Testis (tissue), 3 donors: ENCODE results near the gene FHOD1. TPM values are rescaled to one million over a fixed set of nuclear protein-coding genes. Genes with fewer than 3 reads are reported as not detected.

Source experiments
- DNase-seq: peaks from one replicate; pipeline ENCODE4 v3.0.0-alpha.2; 2019
- H3K27ac ChIP-seq, 2 donors: fragments of 200-600 bp; sonication (generic); one replicate each; pipeline ENCODE4 v1.5.1; 2019
- H3K27me3 ChIP-seq: fragments of 200-600 bp; sonication (generic); one replicate; pipeline ENCODE4 v1.5.1; 2019
- H3K36me3 ChIP-seq: fragments of 200-600 bp; sonication (generic); one replicate; pipeline ENCODE4 v1.5.1; 2017; ENCODE audit warnings: low read depth; ENCODE audit errors: missing control alignments
- H3K4me1 ChIP-seq: fragments of 200-600 bp; sonication (generic); one replicate; pipeline ENCODE4 v1.5.1; 2019
- H3K4me3 ChIP-seq, 2 donors: fragments of 200-600 bp; sonication (generic); one replicate each; pipeline ENCODE4 v1.5.1; 2017 to 2019
- H3K9me3 ChIP-seq: fragments of 200-600 bp; sonication (generic); one replicate; pipeline ENCODE4 v1.5.1; 2017
- POLR2A ChIP-seq: fragments of 450-650 bp; IDR thresholded peaks from one replicate; pipeline ENCODE4 v1.6.1; 2017; ENCODE audit warnings: antibody characterized with exemption, mild to moderate bottlenecking, moderate library complexity
- WGBS, 2 donors: methylation state at CpG; one replicate each; pipeline ENCODE4 v1.1.5; 2018; 5-methylcytosine and 5-hydroxymethylcytosine counted together
- intact Hi-C: fragments of 100-400 bp; cut with DNase I; formaldehyde crosslinking; loops from one replicate; pipeline ENCODE4 v1.15.1; 2023; ENCODE audit warnings: low total_unique reads
- polyA plus RNA-seq: library from polyadenylated mRNA; stranded (reverse); fragments of 350-450 nt; fragmentation: Illumina TruSeq; extraction: RNeasy Lipid Tissue Mini Kit (QIAGEN cat#74804); gene quantifications from one replicate; pipeline ENCODE4 v1.2.3, GENCODE V29; 2014; ENCODE audit warnings: low read depth, low replicate concordance; ENCODE audit not compliant: insufficient read depth
- total RNA-seq, 2 donors: library from RNA; depleted of rRNA; stranded (reverse); fragments of >200 nt; gene quantifications; one replicate each; pipeline ENCODE4 v1.2.3, GENCODE V29; 2016
- TF ChIP-seq, protein P1 (sequence below), 3 experiments: fragments of 450-650 bp in 2 of 3; fragments of 200-600 bp in 1 of 3; sonication (generic) in 1 of 3; IDR thresholded peaks; one replicate each; pipeline ENCODE4 v1.5.1; 2016 to 2019; ENCODE audit warnings: antibody characterized with exemption in 3 of 3, mild to moderate bottlenecking in 2 of 3, moderate library complexity in 1 of 3

Gene FHOD1
- total and polyA plus RNA-seq, 3 donors from 2014 or later, result 17.0 to 40.0 (median 28.8) TPM

DNA sequence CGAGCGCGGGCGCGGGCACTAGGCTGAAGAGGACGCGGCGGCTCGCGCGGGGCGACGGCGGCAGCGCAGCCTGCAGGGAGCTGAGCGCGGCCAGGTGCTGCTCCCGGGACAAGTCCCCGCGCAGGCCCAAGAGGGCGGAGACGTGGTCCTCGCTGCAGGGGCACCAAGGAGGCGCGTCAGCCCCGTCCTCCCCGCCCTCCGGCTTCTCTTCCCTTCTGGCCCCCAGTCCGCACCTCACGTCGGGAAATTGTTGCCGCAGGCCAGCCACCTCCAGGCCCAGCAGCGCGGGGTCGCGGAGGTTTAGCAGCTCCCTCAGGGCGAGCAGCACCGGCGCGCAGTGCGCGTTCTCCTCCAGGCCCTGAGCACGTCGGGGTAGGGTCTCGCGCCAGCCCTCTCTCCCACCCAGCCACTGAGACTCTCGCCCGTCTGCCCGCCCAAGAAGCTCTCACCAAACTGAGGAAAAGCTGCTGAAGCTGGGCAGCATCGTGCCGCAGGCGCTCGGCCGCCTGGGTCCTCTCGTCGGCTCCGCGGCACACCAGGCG is 62.8 kb downstream of the FHOD1 start:
- no peak for DNase-seq
- TF ChIP-seq, protein P1, sequence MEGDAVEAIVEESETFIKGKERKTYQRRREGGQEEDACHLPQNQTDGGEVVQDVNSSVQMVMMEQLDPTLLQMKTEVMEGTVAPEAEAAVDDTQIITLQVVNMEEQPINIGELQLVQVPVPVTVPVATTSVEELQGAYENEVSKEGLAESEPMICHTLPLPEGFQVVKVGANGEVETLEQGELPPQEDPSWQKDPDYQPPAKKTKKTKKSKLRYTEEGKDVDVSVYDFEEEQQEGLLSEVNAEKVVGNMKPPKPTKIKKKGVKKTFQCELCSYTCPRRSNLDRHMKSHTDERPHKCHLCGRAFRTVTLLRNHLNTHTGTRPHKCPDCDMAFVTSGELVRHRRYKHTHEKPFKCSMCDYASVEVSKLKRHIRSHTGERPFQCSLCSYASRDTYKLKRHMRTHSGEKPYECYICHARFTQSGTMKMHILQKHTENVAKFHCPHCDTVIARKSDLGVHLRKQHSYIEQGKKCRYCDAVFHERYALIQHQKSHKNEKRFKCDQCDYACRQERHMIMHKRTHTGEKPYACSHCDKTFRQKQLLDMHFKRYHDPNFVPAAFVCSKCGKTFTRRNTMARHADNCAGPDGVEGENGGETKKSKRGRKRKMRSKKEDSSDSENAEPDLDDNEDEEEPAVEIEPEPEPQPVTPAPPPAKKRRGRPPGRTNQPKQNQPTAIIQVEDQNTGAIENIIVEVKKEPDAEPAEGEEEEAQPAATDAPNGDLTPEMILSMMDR (IDR thresholded peaks at IDR 0.05), result no peak
- no peak for TF ChIP-seq POLR2A
- intact Hi-C loops, result no loop called here

DNA sequence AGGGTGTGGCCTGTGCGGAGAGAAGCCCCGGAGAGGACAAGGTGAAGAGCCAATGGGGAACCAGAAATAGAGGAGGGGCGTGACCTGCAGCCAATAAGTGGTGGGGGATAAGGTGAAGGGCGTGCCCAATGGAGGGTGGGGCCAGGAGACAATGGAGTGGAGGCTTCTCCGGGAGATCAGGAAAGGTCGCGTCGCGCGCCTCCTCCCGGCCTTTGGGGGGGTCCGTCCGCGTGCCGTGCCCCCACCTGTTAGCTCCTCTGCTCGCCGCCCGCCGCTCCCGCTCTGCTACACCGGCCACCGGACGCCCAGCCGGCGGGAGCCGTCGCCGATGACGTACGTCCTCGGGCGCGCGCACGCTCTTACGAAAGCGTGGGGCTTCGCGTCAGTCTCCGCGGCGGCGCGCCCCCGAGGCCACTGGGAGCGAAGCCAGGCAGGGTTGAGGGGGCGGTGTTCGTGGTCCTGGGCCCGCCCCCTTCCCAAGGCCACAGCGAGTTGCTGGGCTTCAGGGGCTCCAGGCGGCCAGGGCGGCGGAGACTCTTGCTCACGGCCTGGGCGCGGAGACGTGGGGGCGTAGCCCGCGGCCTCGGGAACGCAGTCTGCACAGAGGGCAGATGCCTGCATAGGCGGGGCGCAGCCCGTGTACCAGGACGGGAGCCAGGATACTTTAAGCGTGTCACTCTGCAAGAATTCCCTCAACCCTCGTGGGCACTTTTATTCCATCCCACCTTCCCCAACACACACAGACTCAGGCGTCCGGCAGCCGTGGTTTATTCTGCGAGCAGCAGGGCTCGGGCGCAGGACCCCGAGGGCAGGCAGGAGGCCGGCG is 63.4 kb downstream of the FHOD1 start, which contains the start of gene MATCAP1:
TSS of gene MATCAP1 (minus strand) at position 337 of the 826 bp plus-strand sequence. CDS start 3,353 bp downstream, outside the sequence.
- no peaks in the 10 kb centered on the region for H3K36me3 ChIP-seq
- no peaks in the 10 kb centered on the region for H3K27me3 ChIP-seq
- no peaks in the 10 kb centered on the region for H3K9me3 ChIP-seq
- 0% methylated on average over 4 to 58 of the region's 77 CpGs for WGBS, 2 donors
- peak; percentile 98 for DNase-seq
- TF ChIP-seq, protein P1 (IDR thresholded peaks at IDR 0.05), result no peak
- TF ChIP-seq POLR2A, result no peak
- peak within 1 kb of the TSS; percentile 98 to 99 for H3K27ac ChIP-seq
- peaks cover 29% of the 10 kb centered on the region for H3K4me1 ChIP-seq
- intact Hi-C loops, result no loop called here
- peak within 1 kb of the TSS; percentile 64 to 81 for H3K4me3 ChIP-seq

More for the DNA sequence above, 62.8 kb downstream of the FHOD1 start:
- peak overlapping the region; percentile 64 to 81 for H3K4me3 ChIP-seq
- H3K9me3 ChIP-seq, result no peaks in the 10 kb centered on the region
- no peaks in the 10 kb centered on the region for H3K36me3 ChIP-seq
- H3K27me3 ChIP-seq, result no peaks in the 10 kb centered on the region
- peak overlapping the region; percentile 98 to 99 for H3K27ac ChIP-seq
- peaks cover 29% of the 10 kb centered on the region for H3K4me1 ChIP-seq
- 2 to 5% methylated on average over 40 to 57 of the region's 59 CpGs for WGBS, 2 donors

DNA sequence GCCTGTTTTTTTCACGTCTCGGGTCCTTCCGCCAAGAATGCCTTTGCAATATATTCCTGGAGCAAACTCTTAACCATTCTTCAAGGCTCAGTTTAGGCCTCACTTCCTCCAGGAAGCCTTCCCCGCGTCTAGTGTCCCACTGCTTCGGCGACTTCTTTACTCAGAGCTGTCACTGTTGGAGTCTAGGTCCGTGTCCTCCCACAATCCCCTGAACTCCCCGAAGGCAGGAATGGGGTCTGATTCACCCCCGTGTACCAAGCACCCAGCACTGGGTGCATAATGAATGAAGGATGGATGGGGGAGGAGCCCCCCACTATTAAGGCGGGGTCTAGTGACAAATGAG is 64.0 kb downstream of the FHOD1 start:
- intact Hi-C loops, result no loop called here
- TF ChIP-seq POLR2A, result no peak
- TF ChIP-seq, protein P1 (IDR thresholded peaks at IDR 0.05), result no peak
- DNase-seq, result no peak
- WGBS, 2 donors, result 11% methylated on average over 11 of the region's 11 CpGs
- no peaks in the 10 kb centered on the region for H3K36me3 ChIP-seq
- H3K4me3 ChIP-seq, result peak overlapping the region; percentile 64 to 81
- H3K27me3 ChIP-seq, result no peaks in the 10 kb centered on the region
- no peaks in the 10 kb centered on the region for H3K9me3 ChIP-seq
- peak overlapping the region; percentile 98 to 99 for H3K27ac ChIP-seq
- H3K4me1 ChIP-seq, result peaks cover 29% of the 10 kb centered on the region

DNA sequence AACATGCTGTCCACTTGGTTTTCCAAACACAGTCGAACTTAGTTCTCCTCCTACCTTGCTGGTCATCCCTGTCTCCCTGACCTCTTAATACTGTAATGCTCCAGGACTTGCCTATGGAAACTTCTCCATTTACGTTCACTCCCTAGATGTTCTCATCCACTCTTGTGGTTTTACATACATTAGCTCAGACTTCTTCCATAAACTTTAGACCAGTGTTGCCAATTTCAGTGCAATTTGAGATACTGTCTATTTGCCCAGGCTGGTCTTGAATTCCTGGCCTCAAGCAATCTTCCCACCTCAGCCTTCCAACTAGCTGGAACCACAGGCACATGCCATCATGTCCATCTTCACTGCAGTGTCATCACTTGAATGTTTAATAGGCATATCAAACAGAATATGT is 65.0 kb downstream of the FHOD1 start:
- no peak for DNase-seq
- H3K27me3 ChIP-seq, result no peaks in the 10 kb centered on the region
- H3K9me3 ChIP-seq, result no peaks in the 10 kb centered on the region
- H3K4me1 ChIP-seq, result peaks cover 29% of the 10 kb centered on the region
- H3K4me3 ChIP-seq, result no peak overlapping the region
- no peak overlapping the region for H3K27ac ChIP-seq
- H3K36me3 ChIP-seq, result no peaks in the 10 kb centered on the region
- TF ChIP-seq, protein P1 (IDR thresholded peaks at IDR 0.05), result no peak
- TF ChIP-seq POLR2A, result no peak
- intact Hi-C loops, result no loop called here
- 79 to 80% methylated on average over 2 of the region's 2 CpGs for WGBS, 2 donors
